SK-N-SH treated with all-trans-retinoic acid at 6 μM for 48 hours (cell line): ENCODE measurements around the gene GSTM4.

ENCODE experiments used
- ARNTL ChIP-seq: fragments of 450-650 bp; formaldehyde crosslinking; IDR thresholded peaks from 2 replicates; pipeline ENCODE4 v1.5.0; 2020; ENCODE audit warnings: low read depth, mild to moderate bottlenecking, moderate library complexity, borderline replicate concordance
- CREB5 ChIP-seq: fragments of 250-450 bp; sonication (Bioruptor Pico); IDR thresholded peaks from 2 replicates; pipeline ENCODE4 v1.5.1; 2020; ENCODE audit warnings: low read depth, mild to moderate bottlenecking, moderate library complexity
- CSDC2 ChIP-seq: fragments of 250-450 bp; sonication (Bioruptor Pico); IDR thresholded peaks from 2 replicates; pipeline ENCODE4 v1.5.0; 2020; ENCODE audit warnings: mild to moderate bottlenecking, moderate library complexity
- OSR1 ChIP-seq: fragments of 250-450 bp; sonication (Bioruptor Pico); IDR thresholded peaks from 2 replicates; pipeline ENCODE4 v1.8.0; 2022; ENCODE audit warnings: moderate library complexity, mild to moderate bottlenecking, inconsistent platforms
- PATZ1 ChIP-seq: fragments of 250-450 bp; sonication (Bioruptor Pico); IDR thresholded peaks from 2 replicates; pipeline ENCODE4 v1.8.0; 2020; ENCODE audit warnings: mild to moderate bottlenecking, moderate library complexity, borderline replicate concordance
- POU6F1 ChIP-seq: fragments of 250-450 bp; sonication (Bioruptor Pico); IDR thresholded peaks from 2 replicates; pipeline ENCODE4 v1.8.0; 2021; ENCODE audit warnings: low read depth, mild to moderate bottlenecking, moderate library complexity, borderline replicate concordance
- TCF4 ChIP-seq: fragments of 250-450 bp; sonication (Bioruptor Pico); IDR thresholded peaks from 2 replicates; pipeline ENCODE4 v1.8.0; 2021; ENCODE audit warnings: mild to moderate bottlenecking, moderate library complexity, borderline replicate concordance
- TOX ChIP-seq: fragments of 250-450 bp; sonication (Bioruptor Pico); IDR thresholded peaks from 2 replicates; pipeline ENCODE4 v1.8.0; 2021; ENCODE audit warnings: mild to moderate bottlenecking, moderate library complexity, borderline replicate concordance
- TSHZ2 ChIP-seq: fragments of 250-450 bp; sonication (Bioruptor Pico); IDR thresholded peaks from 2 replicates; pipeline ENCODE4 v1.5.0; 2020; ENCODE audit warnings: mild to moderate bottlenecking, moderate library complexity
- ZFP30 ChIP-seq: fragments of 450-650 bp; formaldehyde crosslinking; IDR thresholded peaks from 2 replicates; pipeline ENCODE4 v1.5.0; 2022; ENCODE audit warnings: mild to moderate bottlenecking, moderate library complexity
- ZNF565 ChIP-seq: fragments of 450-650 bp; formaldehyde crosslinking; conservative IDR thresholded peaks from 2 replicates; pipeline ENCODE4 v1.5.0; 2020; ENCODE audit warnings: low read depth, mild to moderate bottlenecking, moderate library complexity
- ZNF70 ChIP-seq: fragments of 450-650 bp; formaldehyde crosslinking; IDR thresholded peaks from 2 replicates; pipeline ENCODE4 v1.5.0; 2020; ENCODE audit warnings: mild to moderate bottlenecking, moderate library complexity
- ZNF8 ChIP-seq: fragments of 450-650 bp; formaldehyde crosslinking; IDR thresholded peaks from 2 replicates; pipeline ENCODE4 v1.5.0; 2020; ENCODE audit warnings: mild to moderate bottlenecking, moderate library complexity

- TF ChIP-seq PATZ1 (CRISPR knock-in tag) (no peak), ARNTL (CRISPR knock-in tag) (no peak), OSR1 (no peak), ZFP30 (CRISPR knock-in tag) (no peak), TSHZ2 (no peak), ZNF565 (CRISPR knock-in tag) (no peak), POU6F1 (CRISPR knock-in tag) (no peak), TOX (no peak), ZNF8 (CRISPR knock-in tag) (no peak), TCF4 (no peak), ZNF70 (CRISPR knock-in tag) (no peak), CREB5 (CRISPR knock-in tag) (no peak), CSDC2 (CRISPR knock-in tag) (no peak)
These were observed 42.3 kb upstream of the GSTM4 start for GRCh38 chr1:109613361-109614147.
